Heart right ventricle (tissue), 16 donors: ENCODE data around the gene RNF111. TPM values are rescaled to one million over a fixed set of nuclear protein-coding genes. Genes with fewer than 3 reads are reported as not detected.
"Not testable (repeated sequence)": the region's sequence is repeated elsewhere in the genome, so short reads cannot be mapped to it uniquely, and the experiment has no call there.

Experiments
- ATAC-seq, 8 donors: fragments of 200-7000 bp; cut with Tn5 transposase; one replicate each; pipeline ENCODE4 v1.9.1; 2020; ENCODE audit warnings: mild to moderate bottlenecking in 8 of 8, moderate library complexity in 8 of 8, moderate number of reproducible peaks in 1 of 8
- DNase-seq, 2 donors: peaks; one replicate each; pipeline ENCODE4 v3.0.0-alpha.2; 2020
- H3K27ac ChIP-seq, 10 donors: fragments of 200-600 bp; sonication (generic) in 2 of 10; one replicate each; pipeline versions ENCODE4 v1.5.0 to v1.8.0; 2020 to 2022; ENCODE audit warnings: mild to moderate bottlenecking in 3 of 10
- H3K27me3 ChIP-seq, 7 donors: fragments of 200-600 bp; one replicate each; pipeline ENCODE4 v1.8.0; 2021 to 2022; ENCODE audit warnings: mild to moderate bottlenecking in 2 of 7
- H3K36me3 ChIP-seq, 9 donors: fragments of 200-600 bp; sonication (generic) in 1 of 9; one replicate each; pipeline versions ENCODE4 v1.5.0 to v1.8.0; 2020 to 2022; ENCODE audit warnings: mild to moderate bottlenecking in 2 of 9
- H3K4me1 ChIP-seq, 9 donors: fragments of 200-600 bp; sonication (generic) in 1 of 9; one replicate each; pipeline versions ENCODE4 v1.5.0 to v1.8.0; 2020 to 2022; ENCODE audit warnings: mild to moderate bottlenecking in 4 of 9
- H3K4me3 ChIP-seq, 10 donors: fragments of 200-600 bp; sonication (generic) in 2 of 10; one replicate each; pipeline versions ENCODE4 v1.5.0 to v1.8.0; 2020 to 2022; ENCODE audit warnings: mild to moderate bottlenecking in 7 of 10, moderate library complexity in 2 of 10
- H3K9me3 ChIP-seq, 11 donors: fragments of 200-600 bp in 10 of 11; sonication (generic) in 2 of 11; one replicate each; pipeline versions ENCODE4 v1.5.0 to v1.8.0; 2013 to 2022; ENCODE audit warnings: mild to moderate bottlenecking in 2 of 11, control low read depth in 1 of 11, moderate library complexity in 1 of 11
- CTCF ChIP-seq, 9 donors: fragments of 200-600 bp; sonication (generic) in 2 of 9; IDR thresholded peaks; one replicate each; pipeline versions ENCODE4 v1.5.0 to v1.8.0; 2021 to 2022; ENCODE audit warnings: antibody characterized with exemption in 9 of 9, mild to moderate bottlenecking in 5 of 9, moderate library complexity in 1 of 9
- WGBS, 2 donors: extraction: QIAGEN DNeasy Blood & Tissue Kit; methylation state at CpG; one replicate each; pipeline ENCODE4 v1.1.7; 2013; ENCODE audit warnings: inconsistent platforms in 1 of 2; 5-methylcytosine and 5-hydroxymethylcytosine counted together
- intact Hi-C, 10 donors: fragments of 100-400 bp; cut with DNase I; formaldehyde crosslinking; loops; one replicate each; pipeline versions ENCODE4 v1.11.1 to v1.14.2; 2022
- polyA plus RNA-seq, 2 donors: library from polyadenylated mRNA; stranded (reverse); fragments of 200-250 nt; gene quantifications; one replicate each; pipeline ENCODE4 v1.2.3, GENCODE V29; 2013
- total RNA-seq, 10 donors: library from RNA; stranded (reverse); fragmentation: NEBNext Ultra II Directional in 3 of 10; extraction: Animal tissue kit (Norgen Biotek cat#: 25700) in 3 of 10; gene quantifications; one replicate each; pipeline versions ENCODE4 v1.2.1 to v1.2.4, GENCODE V29; 2021 to 2023
- donor health status: Arrhythmogenic right ventricular cardiomyopathy.
- donor health status: ischemic (EF 13 %, LVEDD 7.1; RV severe dilation, severe dysfunction).
- donor health status: healthy with polysubstance abuse.
- donor health status: DM: no; HTN: yes; CAD: no.
- donor health status: DM: no; HTN: no; CAD: no.
- donor health status: ischemic (EF 25% LVEDD 6.9; RV normal size, moderate dysfunction).
- donor health status: ischemic (EF 25% LVEDD 5.7; RV mildly dilated, moderate dysfunction).
- donor health status: healthy.
- donor health status: DM: yes; HTN: yes; CAD: no.
- donor health status: Ischemic cardiomyopathy.
- donor health status: ischemic (EF 35%, LVEDD 5.7; RV mildly dilated, moderate dysfunction).
- donor health status: nonischemic (EF 11% LVEDD 7.7; RV severe dilation, severe dysfunction).
- donor health status: DM: yes; HTN: yes; CAD: no.
- donor health status: PGD.
- donor health status: ischemic (EF 29% LVEDD 5.4; RV normal size, mild dysfunction).
- donor health status: nonischemic (EF 23%, LVEDD 6.1; RV moderate dilation, normal function).

The RNF111 gene
- total and polyA plus RNA-seq, 12 donors: 6.0 to 28.7 (median 23.5) TPM

- DNase-seq (peak; percentile 78 to 79), ATAC-seq (peak; percentile 89 to 95 (median 92))
- no peaks in the 10 kb centered on the region for H3K27me3 ChIP-seq
- peaks cover 0 to 30% (median 19%) of the 10 kb centered on the region in 9 donors for H3K4me1 ChIP-seq
- H3K36me3 ChIP-seq: peaks cover 0 to 23% (median 7%) of the 10 kb centered on the region in 9 donors
- WGBS, 2 donors: 0 to 1% methylated on average over 36 of the region's 36 CpGs
- H3K4me3 ChIP-seq: peak overlapping the region; percentile 66 to 98 (median 84)
- intact Hi-C loops: loop anchor here in 5 of 10 donors (10.0 kb wide), 4 partner anchors 117 to 507 kb away; partner anchors contain the start of gene CCNB2 (in 2 of the 5)
- TF ChIP-seq CTCF (IDR thresholded peaks at IDR 0.05): no peak
- H3K27ac ChIP-seq: peak overlapping the region; percentile 49 to 96 (median 90)
- H3K9me3 ChIP-seq: no peaks in the 10 kb centered on the region
These were observed 733 bp downstream of the RNF111 start for GRCh38 chr15:58988006-58988785.

- ATAC-seq (no peak), DNase-seq (no peak)
- 89% methylated on average over 10 of the region's 10 CpGs for WGBS, 2 donors
- Histone ChIP-seq H3K36me3 (peaks cover 0 to 33% (median 13%) of the 10 kb centered on the region in 9 donors), H3K9me3 (no peaks in the 10 kb centered on the region), H3K27me3 (no peaks in the 10 kb centered on the region), H3K27ac (no peak overlapping the region), H3K4me1 (peaks cover 0 to 42% (median 29%) of the 10 kb centered on the region in 9 donors), H3K4me3 (no peak overlapping the region)
- TF ChIP-seq CTCF (IDR thresholded peaks at IDR 0.05): no peak
- intact Hi-C loops: no loop called here
These were observed 4.7 kb downstream of the RNF111 start for GRCh38 chr15:58992181-58992580.

- Histone ChIP-seq H3K9me3 (no peaks in the 10 kb centered on the region), H3K27me3 (no peaks in the 10 kb centered on the region), H3K36me3 (peaks cover 0 to 33% (median 13%) of the 10 kb centered on the region in 9 donors), H3K27ac (no peak overlapping the region), H3K4me3 (no peak overlapping the region), H3K4me1 (peaks cover 0 to 35% (median 15%) of the 10 kb centered on the region in 9 donors)
- intact Hi-C loops: no loop called here
- WGBS, 2 donors: 81 to 83% methylated on average over 1 of the region's 1 CpG
- no peak for TF ChIP-seq CTCF (IDR thresholded peaks at IDR 0.05)
- ATAC-seq: no peak
- DNase-seq: no peak
These were observed 7.5 kb downstream of the RNF111 start for GRCh38 chr15:58994906-58995453.

GRCh38 chr15:58999694-59000093 is 12.2 kb downstream of the RNF111 start:
- H3K27ac ChIP-seq: no peak overlapping the region
- intact Hi-C loops: no loop called here
- no peak for DNase-seq
- no peak for TF ChIP-seq CTCF (IDR thresholded peaks at IDR 0.05)
- no peak for ATAC-seq
- H3K4me1 ChIP-seq: peaks cover 0 to 63% (median 6%) of the 10 kb centered on the region in 9 donors
- no peaks in the 10 kb centered on the region for H3K9me3 ChIP-seq
- H3K36me3 ChIP-seq: peaks cover 0 to 21% (median 6%) of the 10 kb centered on the region in 9 donors
- no peak overlapping the region for H3K4me3 ChIP-seq
- no peaks in the 10 kb centered on the region for H3K27me3 ChIP-seq
- 98 to 99% methylated on average over 2 of the region's 2 CpGs for WGBS, 2 donors

GRCh38 chr15:59000251-59000650 is 12.8 kb downstream of the RNF111 start:
- H3K27ac ChIP-seq, ATAC-seq, DNase-seq, H3K4me3 ChIP-seq, intact Hi-C loops, H3K9me3 ChIP-seq, H3K27me3 ChIP-seq: not testable (repeated sequence)
- peaks cover 0 to 64% (median 6%) of the 10 kb centered on the region in 9 donors for H3K4me1 ChIP-seq
- WGBS, 2 donors: 96 to 98% methylated on average over 10 of the region's 10 CpGs
- H3K36me3 ChIP-seq: peaks cover 0 to 24% (median 7%) of the 10 kb centered on the region in 9 donors
